ENCODE measurements around the gene NUDCD2.
A peak's percentile ranks its signal among the peaks of the same experiment; 100 is the strongest.

NUDCD2 gene

GRCh38 chr5:163459819-163460561 is at the start of gene NUDCD2:
NUDCD2 (minus strand) TSS chr5:163460102; CDS start chr5:163460050, 52 bp downstream.
- DNase-seq = peak; percentile 99

- DNase-seq = no peak
These were observed 49.5 kb upstream of the NUDCD2 start for GRCh38 chr5:163509291-163509951.

GRCh38 chr5:163508753-163509152 is 48.9 kb upstream of the NUDCD2 start:
- no peak for DNase-seq

- DNase-seq = no peak
These were observed 46.8 kb upstream of the NUDCD2 start for GRCh38 chr5:163506726-163507125.

GRCh38 chr5:163506095-163506457 is 46.2 kb upstream of the NUDCD2 start:
- no peak for DNase-seq

GRCh38 chr5:163505368-163506094 is 45.6 kb upstream of the NUDCD2 start, which contains the start of gene MAT2B:
MAT2B (plus strand) TSS chr5:163505619; CDS start chr5:163505687, 68 bp downstream.
- peak; percentile 98 for DNase-seq

- no peak for DNase-seq
These were observed 45.1 kb upstream of the NUDCD2 start for GRCh38 chr5:163505049-163505367.

GRCh38 chr5:163504079-163504931 is 44.4 kb upstream of the NUDCD2 start:
- peak; percentile 85 for DNase-seq

GRCh38 chr5:163503106-163504078 is 43.5 kb upstream of the NUDCD2 start:
- DNase-seq = peak; percentile 80

- DNase-seq = no peak
These were observed 42.6 kb upstream of the NUDCD2 start for GRCh38 chr5:163502521-163502920.

GRCh38 chr5:163498886-163499285 is 39.0 kb upstream of the NUDCD2 start:
- no peak for DNase-seq

GRCh38 chr5:163497315-163497714 is 37.4 kb upstream of the NUDCD2 start:
- no peak for DNase-seq

GRCh38 chr5:163496286-163496685 is 36.4 kb upstream of the NUDCD2 start:
- no peak for DNase-seq

- DNase-seq = no peak
These were observed 29.8 kb upstream of the NUDCD2 start for GRCh38 chr5:163489745-163490075.

GRCh38 chr5:163489055-163489744 is 29.3 kb upstream of the NUDCD2 start:
- no peak for DNase-seq

- DNase-seq = no peak
These were observed 19.0 kb upstream of the NUDCD2 start for GRCh38 chr5:163478982-163479271.

GRCh38 chr5:163478126-163478981 is 18.5 kb upstream of the NUDCD2 start:
- no peak for DNase-seq

- DNase-seq = no peak
These were observed 15.5 kb upstream of the NUDCD2 start for GRCh38 chr5:163475411-163475810.

- no peak for DNase-seq
These were observed 13.8 kb upstream of the NUDCD2 start for GRCh38 chr5:163473635-163474243.

- DNase-seq = no peak
These were observed 7.8 kb upstream of the NUDCD2 start for GRCh38 chr5:163467682-163468081.
